ENCODE measurements around the gene BRICD5.
"Not testable (repeated sequence)": the region's sequence is repeated elsewhere in the genome, so short reads cannot be mapped to it uniquely, and the experiment has no call there.

BRICD5 gene
- total RNA-seq = 0.14 to 3.6 (median 1.1) reads per million in 17 experiments

- DNase-seq = no peak
Measured at GRCh38 chr16:2210386-2211365, at the start of gene BRICD5. BRICD5 (minus strand) TSS chr16:2210863; CDS start chr16:2210833, 30 bp downstream.

DNA sequence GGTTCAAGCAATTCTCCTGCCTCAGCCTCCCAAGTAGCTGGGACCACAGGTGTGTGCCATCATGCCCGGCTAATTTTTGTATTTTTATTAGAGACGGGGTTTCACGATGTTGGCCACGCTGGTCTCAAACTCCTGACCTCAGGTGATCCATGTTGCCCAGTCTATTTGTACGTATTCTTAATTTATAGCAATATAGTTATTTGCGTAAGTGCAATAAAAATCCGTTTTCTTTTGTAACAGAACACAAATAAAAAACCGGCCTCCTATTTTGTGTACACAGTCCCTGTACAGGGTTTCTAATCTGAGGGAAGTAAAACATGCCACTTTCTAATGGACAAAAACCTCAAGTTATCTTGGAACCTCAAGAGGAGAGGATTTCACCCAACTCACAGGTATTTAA, 49.6 kb upstream of the BRICD5 start:
- no peak for DNase-seq

DNA sequence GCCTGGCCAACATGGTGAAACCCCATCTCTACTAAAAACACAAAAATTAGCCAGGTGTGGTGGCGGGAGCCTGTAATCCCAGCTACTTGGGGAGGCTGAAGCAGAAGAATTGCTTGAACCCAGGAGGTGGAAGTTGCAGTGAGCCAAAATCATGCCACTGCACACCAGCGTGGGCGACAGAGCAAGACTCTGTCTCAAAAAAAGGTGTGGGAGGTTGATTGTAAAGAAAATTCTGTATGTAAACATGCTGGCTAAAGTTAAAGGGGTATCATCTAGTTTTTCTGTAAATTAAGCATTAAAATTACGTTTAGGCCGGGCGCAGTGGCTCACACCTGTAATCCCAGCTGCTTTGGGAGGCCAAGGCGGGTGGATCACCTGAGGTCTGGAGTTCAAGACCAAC, 47.9 kb upstream of the BRICD5 start:
- DNase-seq = peak in 1 of 4 experiments; percentile 7

DNA sequence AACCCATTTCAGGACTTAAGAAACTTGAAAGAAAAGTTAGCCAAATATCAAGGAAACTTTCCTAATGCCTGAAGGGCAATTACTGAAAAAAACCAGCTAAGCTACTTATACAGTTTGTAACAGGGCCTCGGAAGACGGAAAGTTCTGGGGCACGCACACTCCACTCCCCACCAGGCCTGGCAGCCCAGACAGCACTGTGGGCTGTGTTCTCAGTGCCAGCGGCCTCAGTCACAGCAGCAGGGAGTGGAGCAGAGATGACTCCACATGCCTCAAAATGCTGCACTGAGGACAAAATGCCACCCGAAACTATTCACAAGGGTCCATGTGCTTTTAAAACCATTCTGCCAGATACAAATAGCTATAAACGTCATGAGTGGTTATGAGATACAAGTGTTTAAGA, 47.1 kb upstream of the BRICD5 start:
- DNase-seq = no peak

DNA sequence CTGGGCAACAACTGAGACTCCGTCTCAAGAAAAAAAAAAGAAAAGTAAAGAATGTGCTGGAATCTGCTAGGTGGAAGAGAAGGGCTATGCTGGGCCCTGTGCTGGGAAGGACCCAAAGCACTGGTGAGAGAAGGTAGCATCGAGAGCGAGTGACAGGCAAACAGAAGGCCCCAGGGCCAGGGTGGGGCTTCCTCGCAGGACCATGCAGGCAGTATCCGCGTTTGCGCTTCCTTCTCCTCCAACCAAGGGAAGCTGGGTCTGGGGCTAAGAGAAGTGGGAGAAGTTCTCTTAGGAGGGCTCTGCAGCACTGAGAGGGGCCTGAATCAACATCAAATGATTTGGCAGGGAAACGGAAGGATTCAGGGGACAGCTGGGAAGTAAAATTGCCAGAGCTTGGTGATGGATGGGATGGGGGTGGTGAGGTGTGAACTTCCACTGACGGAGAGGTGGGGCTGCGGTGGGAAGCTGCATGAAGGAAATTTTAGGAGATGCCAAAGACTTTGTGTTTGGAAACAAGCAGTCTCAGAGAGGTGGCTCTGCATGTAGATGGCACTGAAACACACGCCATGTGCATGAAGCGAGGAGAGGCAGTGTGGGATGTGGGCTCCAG, 46.0 kb upstream of the BRICD5 start:
- no peak for DNase-seq

DNA sequence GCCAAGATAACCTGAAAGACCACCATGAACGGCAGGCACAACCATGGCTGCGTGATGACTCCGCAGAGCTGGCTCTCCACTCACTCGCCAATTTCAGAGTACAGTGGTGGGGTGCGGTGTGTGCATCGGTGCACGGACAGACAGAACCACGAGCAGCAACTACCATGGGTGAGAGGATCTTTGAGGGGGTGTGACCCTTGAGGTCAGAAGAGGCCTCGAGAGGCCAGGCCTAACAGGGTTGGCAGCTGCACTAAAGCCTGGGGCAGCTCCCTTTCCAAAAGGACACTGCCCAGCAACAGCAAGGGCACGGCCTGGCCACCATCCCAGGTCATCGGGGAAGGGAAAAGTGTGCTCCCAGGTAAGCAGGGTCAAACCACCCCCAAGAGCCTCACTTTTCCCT, 42.6 kb upstream of the BRICD5 start:
- no peak for DNase-seq

GRCh38 chr16:2252806-2253148, 42.1 kb upstream of the BRICD5 start:
- no peak for DNase-seq

DNA sequence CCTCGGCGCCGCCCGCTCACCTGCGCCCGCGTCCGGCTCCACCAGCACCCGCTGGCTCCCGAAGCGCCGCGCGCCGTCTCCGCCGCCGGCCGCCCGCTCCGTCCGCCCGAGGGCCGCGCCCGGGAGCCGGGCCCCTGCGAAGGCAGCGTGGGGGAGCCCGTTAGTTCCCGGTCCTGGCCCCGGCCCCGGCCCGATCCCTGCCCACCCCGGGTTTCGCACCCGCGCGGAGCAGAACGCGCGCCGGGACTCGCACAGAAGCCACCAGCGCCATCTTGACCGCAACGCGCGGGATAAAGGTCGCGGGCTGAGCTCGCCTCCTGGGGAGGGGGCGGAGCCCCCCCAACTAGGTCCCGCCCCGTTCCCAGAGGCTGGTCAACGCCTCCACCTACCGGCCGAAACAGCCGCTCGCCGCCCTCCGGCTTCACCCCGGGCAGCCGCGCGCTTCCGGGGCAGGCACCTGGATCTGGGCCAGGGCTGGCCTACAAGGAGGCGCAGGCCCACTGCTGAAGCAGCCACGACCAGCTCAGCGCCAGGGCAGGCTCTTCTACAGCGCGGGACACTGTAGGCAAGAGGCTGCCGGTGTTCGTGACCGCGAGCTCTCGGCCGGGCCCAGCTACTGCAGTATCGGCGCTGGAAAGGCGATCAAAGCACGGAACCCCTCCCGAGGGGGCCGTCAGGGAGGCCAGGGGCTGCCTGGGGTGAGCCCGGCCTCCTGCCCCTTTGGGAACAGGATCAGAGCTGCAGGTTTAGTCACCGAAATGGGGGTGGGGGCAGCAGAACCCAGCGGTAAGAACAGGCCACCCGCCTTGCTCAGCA, 40.8 kb upstream of the BRICD5 start, which contains the start of gene ECI1:
TSS of gene ECI1 (minus strand) at position 292 of the 816 bp plus-strand sequence. CDS start at position 271, 21 bp downstream.
- peak; percentile 97 to 99 (median 98) for DNase-seq

- peak in 2 of 4 experiments; percentile 32 to 36 for DNase-seq
Measured at GRCh38 chr16:2250652-2251295, 40.1 kb upstream of the BRICD5 start.

- DNase-seq = no peak
Measured at GRCh38 chr16:2246301-2246885, 35.7 kb upstream of the BRICD5 start.

- DNase-seq = no peak
Measured at GRCh38 chr16:2244926-2245795, 34.5 kb upstream of the BRICD5 start.

DNA sequence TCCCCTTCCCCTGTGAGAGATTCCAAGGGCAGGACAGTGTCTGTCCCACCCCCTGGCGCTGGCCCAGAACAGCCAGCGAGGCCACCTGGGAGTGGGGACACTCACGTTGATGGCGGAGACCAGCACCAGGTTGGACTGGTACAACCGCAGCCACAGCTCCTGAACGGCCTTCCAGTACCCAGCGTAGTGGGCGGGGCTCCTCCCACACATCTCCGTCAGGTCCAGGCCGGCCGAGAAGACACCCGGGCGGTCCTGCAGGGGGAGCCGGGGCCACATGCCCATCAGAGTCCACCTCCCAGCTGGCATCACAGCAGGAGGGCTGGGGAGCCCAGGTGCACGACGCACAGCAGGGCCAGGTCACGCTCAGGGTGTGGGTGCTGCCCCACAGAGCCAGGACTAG, 33.6 kb upstream of the BRICD5 start:
- no peak for DNase-seq

- no peak for DNase-seq
Measured at GRCh38 chr16:2243781-2244180, 33.1 kb upstream of the BRICD5 start.

- DNase-seq = no peak
Measured at GRCh38 chr16:2243031-2243528, 32.4 kb upstream of the BRICD5 start.

- peak in 2 of 4 experiments; percentile 29 to 52 for DNase-seq
Measured at GRCh38 chr16:2242598-2242997, 31.9 kb upstream of the BRICD5 start.

- not testable (repeated sequence) for DNase-seq
Measured at GRCh38 chr16:2240331-2240730, 29.7 kb upstream of the BRICD5 start.

GRCh38 chr16:2238838-2239675, 28.4 kb upstream of the BRICD5 start:
- DNase-seq = no peak

DNA sequence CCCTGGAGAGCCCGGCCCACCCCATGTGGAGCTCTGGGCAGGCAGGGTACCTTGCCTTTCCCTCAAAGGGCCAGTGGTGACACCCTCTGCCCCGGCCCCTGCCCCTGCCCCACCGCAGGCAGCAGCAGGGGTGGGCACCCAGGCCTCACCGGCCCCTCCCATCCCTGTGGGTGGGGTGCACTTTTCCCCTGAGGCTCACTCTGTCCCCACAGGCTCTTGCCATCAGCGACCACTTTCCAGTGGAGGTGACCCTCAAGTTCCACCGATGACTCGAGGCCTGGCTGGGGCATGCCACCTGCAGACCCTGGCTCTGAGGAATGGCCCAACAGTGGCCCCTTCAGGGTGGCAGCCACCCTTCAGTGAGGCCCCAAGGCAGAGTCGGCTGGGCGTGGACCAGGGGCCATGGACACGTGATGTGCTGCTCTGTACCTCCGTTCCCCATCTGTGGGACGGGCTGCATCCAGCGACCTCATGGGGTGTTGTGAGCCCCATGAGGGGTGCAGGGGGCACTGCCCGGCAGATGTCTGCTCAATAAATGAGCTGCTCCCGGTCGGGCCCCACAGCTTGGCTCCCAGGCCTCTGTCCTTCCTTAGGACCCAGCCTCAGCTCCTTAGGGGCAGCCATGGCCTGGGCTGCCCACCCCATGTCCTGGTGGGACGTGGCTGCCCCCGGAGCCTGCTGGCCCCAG, 27.6 kb upstream of the BRICD5 start:
- no peak for DNase-seq
